NCI-H460 (cell line): ENCODE data around the gene C1orf198. TPM values are rescaled to one million over a fixed set of nuclear protein-coding genes. Genes with fewer than 3 reads are reported as not detected.
"Not testable (repeated sequence)": the region's sequence is repeated elsewhere in the genome, so short reads cannot be mapped to it uniquely, and the experiment has no call there.

Experiments used
- DNase-seq: peaks from one replicate; pipeline ENCODE4 v3.0.0-alpha.2; 2016; ENCODE audit warnings: low read depth; ENCODE audit errors: extremely low read depth
- total RNA-seq: library from RNA; depleted of rRNA; stranded (reverse); fragments of >200 nt; shearing (Covaris generic); gene quantifications from 2 replicates; pipeline ENCODE4 v1.2.3, GENCODE V29; 2014

Gene C1orf198
- total RNA-seq, 1 experiment from 2014 or later = 30.8 TPM

DNA sequence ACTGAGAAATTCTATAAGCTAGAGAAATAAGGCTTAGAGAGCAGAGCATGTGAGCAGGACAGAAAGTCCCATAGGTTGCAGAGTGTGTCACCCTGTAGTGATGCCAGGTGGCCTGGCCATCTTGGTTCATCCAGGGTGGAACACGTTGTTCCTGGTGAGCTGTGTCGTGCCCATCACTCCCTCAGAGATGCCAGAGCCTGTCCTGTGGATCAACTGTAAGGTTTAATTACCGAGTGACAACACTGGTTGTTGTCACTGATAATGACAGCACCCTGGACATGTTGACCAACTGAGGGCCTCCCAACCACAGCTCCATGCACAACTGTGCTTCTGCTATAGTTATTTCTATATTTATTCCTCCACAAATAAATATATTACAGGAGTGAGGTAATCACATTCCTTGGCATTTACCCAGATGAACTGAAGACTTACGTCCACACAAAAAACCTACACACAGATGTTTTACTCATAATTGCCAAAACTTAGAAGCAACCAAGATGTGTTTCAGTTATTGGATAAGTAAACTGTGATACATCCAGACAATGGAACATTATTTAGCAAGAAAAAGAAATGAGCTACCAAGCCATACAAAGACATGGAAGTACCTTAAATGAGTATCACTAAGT, 6.2 kb downstream of the C1orf198 start:
- DNase-seq = no peak

DNA sequence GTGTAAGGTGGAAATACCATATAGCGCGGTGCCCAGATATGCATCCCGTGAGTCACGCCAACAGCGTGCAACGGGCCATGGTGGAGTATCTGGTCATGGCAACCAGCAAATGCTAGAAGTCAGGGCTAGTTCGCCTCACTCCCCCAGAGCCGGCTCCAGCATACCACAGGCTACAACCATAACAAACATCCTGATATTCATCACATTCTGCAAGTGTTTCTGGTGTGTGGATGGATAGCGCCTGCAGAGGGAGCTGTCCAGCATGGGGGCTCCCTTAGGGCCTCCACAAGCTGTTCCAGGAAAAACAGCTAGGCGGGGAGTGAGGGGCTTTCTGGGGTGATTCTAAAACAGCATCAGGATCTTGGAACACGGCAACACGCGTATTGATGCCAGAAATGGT, 6.8 kb downstream of the C1orf198 start:
- DNase-seq = no peak

DNA sequence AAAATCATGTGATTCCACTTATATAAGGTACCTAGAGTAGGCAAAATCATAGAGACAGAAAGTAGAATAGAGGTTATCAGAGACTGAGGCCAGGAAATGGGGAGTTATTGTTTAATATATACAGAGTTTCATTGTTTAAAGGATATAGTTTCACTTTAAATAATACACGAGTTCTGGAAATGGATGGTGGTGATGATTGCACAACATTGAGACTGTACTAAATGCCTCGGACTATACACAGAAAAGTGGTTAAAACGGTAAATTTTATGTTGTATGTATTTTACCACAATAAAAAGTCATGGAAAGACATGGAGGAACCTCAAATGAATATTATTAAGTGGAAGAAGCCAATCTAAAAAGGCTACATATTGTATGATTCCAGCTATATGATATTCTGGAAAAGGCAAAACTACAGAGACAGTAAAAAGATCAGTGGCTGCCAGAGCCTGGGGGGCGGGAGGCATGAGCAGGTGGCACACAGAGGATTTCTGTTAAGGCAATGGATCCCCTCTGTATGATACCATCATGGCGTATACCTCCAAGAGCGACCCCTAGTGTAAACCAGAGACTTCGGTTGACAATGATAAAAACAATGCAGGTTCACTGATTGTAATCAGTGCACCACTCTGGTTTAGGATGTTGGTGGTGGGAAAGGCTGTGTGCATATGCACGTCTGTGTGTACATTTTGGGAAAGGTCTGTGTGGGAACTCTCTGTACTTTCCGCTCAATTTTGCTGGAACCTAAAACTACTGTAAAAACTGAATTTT, 7.5 kb downstream of the C1orf198 start:
- DNase-seq = no peak

DNA sequence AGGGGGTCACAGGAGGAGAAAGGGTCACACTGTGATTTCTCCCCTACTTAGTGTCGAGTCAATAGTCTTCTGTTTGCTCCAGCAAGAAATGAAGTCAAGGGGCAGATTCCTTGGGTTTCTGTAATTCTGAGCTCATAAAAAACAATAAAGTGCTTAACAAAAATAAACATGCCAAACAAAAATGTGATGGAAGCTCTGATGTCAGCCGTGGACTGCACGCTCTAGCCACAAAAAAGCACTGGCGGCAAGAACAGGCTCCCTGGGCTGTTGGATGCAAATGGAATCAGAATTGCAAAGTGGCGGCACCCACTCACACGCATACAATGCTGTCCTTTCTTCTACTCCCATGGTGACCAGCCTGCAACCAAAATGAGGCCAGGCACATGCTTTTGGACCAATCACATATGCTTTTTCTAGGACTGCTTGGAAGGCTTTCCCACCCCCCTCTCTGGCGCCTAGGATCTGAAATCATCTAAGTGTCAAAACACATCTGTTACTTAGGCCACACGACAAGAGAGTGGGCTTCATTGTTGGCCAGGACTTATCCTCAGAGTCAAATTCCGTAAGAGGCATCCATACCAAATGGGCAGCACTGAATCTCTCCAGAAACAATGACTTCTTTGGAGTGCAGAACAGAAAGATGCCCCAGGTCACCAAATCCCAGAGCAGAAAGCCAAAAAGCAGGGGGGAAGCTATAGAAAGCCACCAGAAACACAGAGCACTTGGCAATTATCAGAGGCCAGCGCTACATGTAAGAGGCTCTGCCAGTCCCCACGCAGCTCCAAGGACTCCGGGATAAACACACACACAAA, 9.2 kb downstream of the C1orf198 start:
- no peak for DNase-seq

DNA sequence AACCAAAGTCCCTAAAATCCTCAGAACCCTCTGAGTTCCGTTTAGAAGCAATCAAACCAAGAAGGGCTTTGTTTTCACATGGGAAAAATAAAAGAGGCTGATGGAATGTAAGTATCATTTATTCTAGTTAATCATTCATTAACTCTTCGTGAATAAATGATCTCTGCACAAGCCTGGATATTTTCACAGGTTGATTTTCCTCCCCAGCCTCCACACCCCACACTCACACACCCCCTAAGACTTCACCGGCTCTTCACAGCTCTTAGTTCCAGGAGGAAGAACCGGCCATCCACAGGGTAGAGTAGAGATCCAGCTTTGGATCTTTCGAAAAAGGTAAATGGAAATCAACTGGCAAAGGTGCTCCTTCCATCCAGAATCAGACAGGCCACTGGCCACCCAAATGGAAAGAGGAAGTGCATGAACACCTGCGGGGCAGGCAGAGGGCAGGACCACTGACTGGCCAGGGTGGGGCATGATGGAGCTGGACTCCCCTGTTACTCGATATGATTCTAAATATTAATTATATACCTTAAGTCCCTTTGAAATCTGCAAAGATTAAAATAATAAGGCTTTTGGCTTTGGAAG, 10.0 kb downstream of the C1orf198 start:
- no peak for DNase-seq

DNA sequence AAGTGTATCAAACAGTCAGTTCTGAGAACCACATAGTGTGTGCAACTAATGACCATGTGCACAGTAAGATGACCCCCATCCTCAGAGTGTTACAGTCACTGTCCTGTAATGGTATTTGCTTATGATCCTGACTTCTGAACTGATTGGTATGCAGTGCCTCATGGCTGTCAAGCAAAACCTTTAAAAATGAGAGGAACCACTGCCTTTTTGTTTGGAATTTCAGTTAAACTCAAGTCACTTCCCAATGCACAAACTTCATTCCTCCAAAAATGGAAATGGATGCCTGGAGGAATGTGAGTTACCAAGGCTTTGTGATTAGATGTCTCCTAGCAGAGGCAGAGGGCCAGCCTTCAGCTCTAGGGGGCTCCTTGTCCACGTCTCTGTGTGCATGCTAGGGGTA, 10.5 kb downstream of the C1orf198 start:
- DNase-seq = no peak

DNA sequence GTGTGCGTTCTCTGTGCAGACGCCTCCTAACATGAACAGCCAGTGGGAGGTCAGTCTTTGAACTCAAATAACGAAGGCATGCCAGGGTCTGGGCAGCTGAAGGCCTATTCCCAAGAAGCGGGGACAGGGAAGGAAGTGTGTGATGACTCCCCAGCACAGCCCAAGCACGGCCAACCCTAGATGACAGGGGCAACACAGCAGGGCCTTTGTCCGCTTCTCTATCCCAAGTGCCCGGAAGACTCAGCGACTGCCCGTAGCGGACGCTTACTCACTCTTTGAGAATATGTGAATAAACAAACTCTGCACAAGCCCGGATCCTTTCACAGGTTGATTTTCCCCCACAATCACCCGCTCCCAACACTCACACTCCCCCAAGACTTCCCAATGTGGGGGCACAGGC, 11.2 kb downstream of the C1orf198 start:
- no peak for DNase-seq

DNA sequence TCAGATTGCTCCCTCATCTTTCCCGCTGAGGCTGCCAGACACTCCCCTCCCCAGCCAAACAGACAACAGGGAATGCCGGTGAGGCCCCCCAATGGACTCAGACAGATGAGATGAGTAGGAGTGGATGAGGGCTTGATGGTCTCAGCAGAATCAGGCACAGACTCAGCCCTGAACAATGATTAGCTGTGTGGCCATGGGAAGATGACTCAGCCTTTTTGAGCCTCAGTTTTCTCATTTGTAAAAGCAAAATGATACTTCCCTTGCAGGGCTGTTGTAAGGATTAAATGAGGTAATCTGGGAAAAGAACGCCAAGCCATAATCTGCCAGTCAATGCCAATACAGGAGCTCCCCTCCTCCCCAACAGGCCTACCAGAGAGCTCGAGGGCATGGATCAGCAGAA, 12.4 kb downstream of the C1orf198 start:
- DNase-seq = no peak

DNA sequence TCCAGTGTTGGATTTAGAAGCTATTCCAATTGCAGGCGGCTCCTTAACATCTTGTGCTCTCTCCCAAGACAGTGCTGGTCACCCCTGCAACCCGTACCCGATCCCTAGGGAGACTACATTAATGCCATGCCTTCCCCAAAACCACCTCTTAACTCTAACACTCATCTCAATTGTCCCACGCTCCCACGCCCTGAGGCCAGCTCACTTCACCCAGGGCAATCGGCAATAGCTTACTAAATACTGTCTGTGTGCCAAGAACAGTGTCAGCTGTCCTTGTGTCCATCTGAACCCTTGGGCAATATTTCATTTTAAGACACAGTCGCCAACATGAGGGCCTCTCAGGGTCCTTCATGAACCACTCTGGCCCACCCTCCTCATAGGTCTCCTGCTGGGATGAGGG, 13.9 kb downstream of the C1orf198 start:
- no peak for DNase-seq

DNA sequence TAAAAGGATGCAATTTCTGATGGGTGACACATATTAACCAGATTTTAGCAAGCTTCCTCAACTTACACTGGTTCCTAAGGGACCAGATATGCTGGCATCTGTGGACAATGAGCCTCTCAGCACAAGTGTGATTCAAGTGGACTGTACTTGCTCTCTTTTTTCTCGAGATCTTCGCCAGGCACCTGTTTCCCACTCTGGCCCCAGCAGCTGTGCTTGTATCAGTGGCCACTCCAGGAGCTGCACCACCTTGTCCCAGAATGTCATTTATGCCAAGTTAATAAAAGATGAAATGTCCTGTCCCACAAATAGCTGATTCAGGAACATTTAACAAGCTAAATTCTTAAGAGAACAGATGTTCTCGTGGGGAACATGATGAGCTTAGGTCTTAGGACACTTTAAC, 14.6 kb downstream of the C1orf198 start:
- no peak for DNase-seq

DNA sequence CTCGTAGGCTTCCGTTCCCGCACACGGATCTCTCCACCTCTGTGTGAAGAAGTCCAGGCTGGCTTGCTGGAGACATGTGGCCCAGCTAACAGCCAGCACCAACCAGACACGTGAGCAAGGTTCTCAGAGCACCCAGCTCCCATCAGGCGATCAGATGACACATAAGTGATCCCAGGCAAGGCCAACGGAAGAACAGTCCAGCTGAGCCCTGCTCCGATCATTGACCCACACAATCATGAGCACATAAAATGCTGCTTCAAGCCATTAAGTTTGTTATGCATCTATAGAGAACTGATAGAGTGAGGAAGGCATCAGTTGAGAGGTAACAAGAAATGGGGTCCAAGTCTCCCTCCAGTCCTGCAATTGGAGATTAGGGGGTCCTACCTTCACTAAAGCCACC, 15.4 kb downstream of the C1orf198 start:
- no peak for DNase-seq

DNA sequence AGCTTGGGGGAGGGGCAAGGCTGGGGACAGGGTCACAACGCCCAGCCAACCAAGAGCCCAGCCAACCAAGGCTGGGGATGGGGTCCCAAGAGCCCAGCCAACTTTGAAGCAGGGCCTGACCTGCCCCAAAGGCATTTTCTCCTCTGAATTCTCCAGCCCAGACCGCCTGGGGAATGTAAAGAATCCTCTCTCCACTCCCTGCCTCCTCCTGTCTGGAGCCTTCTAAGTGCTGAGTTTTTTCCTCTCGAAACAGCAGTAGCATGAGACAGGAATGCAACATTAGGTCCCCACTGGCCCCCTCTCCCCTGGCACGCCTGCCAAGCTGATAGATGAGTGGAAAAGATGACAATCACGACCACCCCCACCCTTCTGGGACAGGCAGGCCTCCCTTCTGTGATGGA, 17.0 kb downstream of the C1orf198 start:
- DNase-seq = no peak

DNA sequence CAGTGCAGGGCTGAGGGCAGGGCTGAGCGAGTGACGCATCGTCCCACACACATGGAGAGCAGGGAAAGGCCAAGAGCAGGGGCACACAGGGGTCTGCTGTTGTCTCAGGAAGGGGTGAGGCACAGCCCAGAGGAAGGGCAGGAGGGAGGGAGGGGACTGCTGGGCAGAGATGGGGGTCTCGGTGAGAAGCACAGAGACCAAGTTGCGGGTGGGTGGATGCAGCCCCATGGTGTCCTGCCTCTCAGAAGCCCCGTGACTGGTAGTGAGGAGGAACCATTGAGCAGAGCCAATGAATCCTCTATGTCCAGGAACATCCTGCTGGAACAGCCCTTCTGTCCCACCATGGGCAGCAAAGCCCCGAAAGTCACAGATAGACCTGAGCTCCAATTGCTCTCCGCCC, 17.8 kb downstream of the C1orf198 start:
- DNase-seq = no peak

DNA sequence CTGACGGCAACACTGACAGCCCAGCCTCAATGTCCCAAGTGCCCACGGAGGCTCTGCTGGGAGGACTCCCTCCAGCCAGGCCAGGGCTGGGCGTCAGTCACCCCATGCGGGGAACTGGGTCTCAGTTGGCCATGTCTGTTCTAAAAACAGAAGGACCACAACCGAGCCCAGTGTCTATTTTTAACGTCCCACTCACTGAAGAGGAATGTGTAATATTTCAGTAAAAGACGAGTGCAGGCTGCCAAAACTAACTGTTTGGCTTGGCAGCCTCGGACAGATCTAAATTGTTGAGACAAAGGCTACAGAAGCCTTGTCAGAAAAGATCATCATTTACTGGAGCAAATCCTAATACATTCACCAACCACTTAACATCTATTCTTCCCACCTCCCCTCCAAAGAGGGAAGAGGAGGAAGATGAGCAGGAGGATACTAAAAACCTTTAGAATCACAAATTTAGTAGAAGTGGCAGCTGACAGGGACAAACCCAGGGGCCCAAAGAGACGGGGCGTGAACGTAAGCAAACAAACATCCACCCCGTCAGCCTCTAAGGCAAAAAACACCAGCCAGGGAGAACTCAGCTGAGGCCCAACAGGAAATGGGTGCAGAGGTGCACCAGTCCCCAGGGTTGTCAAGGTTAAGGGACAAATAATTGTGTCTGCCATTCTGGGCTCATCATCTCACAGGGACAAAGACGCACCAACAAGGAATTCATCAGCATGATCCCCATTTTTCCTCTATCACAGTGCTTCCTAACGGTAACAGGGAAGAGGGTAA, 18.7 kb downstream of the C1orf198 start:
- DNase-seq = peak; percentile 35

DNA sequence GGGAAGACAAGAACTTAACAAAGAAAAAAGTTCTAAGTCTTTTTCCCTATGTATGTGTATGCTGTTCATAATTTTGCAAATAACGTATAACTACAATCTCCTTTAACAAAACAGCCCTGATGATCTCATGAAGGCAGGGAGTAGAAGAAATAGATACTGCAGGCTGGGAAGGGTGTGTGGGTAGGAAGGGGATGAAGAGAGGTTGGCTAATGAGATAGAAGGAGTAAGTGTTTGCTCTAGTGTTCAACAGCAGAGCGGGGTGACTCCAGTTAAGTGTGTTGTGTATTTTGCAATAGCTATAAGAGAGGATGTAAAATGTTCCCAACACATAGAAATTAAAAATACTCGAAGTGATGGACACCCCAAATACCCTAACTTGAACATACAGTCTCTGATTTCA, 20.1 kb downstream of the C1orf198 start:
- DNase-seq = no peak

DNA sequence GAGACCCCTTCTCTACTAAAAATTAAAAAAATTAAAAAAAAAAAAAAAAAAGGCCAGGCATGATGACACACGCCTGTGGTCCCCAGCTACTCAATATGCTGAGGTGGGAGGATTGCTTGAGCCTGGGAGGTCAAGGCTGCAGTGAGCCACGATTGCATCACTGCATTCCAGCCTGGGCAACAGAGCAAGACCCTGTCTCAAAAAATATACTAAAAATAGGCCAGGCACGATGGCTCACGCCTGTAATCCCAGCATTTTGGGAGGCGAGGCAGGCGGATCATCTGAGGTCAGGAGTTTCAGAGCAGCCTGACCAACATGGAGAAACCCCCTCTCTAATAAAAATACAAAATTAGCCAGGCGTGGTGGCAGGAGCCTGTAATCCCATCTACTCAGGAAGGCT, 23.1 kb downstream of the C1orf198 start:
- not testable (repeated sequence) for DNase-seq

DNA sequence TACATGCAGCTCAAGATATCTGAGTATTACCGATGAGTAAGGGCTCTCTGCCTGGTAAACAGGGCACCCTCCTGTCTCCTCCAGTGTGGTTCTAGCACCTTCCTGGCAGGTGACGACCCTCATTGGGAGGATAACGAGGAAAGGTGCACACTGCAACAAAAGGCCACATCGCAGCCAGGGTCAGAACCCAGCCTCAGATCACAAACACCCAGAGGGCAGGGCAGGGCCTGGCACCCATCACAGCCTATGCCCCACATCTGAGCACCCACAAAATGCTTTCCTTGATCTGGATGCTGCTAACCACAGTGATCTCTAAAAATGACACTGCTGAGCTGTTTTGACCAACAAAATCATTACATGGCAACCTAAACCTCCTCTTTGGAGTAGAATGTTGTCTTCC, 23.8 kb downstream of the C1orf198 start:
- DNase-seq = no peak

DNA sequence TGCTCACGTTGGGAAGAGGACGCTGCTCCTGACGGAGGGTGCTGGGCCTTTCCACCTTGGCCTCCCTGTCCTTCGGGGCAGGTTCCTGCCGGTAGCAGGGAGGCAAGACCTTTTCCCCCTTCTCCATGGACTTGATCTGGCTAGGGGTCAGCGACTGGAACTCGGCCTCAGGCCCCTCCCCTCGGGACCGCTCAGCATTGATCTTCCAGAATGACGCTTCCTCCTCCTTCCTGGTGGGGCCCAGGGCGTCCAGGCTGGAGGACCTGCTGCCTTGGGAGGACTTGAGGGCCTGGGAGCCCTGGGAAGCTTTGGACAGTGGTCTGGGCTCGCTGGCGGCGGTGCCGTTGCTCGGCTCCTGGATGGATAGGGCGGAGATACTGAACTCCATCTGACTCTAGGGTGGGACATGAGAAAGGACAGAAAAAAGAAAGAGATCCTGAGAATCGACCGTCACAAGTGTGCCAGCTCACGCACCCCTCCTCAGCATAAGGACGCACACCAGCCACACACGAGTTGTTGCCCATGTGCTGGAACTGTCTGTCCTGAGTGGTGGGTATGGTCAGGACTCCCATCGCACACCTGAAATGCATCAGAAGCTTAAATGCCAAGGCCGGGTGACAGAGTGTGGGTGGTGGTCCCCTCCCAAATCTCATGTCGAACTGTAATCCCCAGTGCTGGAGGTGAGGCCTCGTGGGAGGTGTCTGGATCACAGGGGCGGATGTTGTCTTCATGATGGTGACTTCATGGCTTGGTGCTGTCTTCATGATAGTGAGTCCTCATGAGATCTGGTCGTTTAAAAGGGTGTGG, 24.6 kb downstream of the C1orf198 start:
- no peak for DNase-seq

DNA sequence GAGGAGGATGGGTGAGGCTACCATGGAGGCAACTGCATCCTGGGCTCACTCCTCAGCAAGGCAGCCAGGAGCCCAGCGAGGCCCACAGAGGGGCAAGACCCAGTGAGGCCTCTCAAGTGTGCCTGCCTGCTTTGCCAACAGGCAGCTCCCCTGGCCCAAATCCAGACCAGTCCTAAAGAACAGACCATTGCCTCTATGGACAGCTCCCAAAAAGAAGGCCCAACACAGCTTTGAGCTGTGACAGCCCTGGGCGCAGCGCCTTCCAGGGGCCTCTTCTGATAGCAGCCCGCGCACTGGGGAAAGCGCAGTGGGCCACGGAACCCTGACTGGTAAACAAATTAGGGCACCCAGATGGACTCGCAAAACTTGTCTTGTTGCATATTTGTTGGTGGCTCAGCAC, 25.5 kb downstream of the C1orf198 start:
- no peak for DNase-seq

DNA sequence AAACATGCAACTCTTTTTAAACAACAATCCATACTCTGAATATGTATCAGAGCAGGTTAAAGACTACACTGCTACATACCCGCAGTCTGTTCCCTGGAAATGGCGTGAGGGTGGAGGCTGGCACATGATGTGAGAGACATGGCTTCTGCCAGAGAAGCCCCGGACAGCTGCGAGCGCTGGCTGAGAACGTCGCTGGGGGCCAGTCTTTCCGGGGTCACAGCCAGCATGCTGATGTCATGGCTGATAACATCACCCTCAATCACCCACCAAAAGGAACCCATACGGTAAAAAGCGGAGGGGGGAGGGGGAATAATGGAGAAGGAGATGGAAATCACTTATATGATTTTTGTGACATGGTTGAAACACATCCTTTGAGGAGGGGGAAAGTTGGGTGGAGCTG, 29.1 kb downstream of the C1orf198 start:
- no peak for DNase-seq
